GM18502 (cell line): ENCODE data around the gene PGS1.

Experiments used
- ATAC-seq: cut with Tn5 transposase; IDR thresholded peaks from one replicate; pipeline ENCODE4 v1.9.1; 2021; ENCODE audit warnings: mild to moderate bottlenecking; ENCODE audit not compliant: unreplicated experiment, poor library complexity

The PGS1 gene

DNA sequence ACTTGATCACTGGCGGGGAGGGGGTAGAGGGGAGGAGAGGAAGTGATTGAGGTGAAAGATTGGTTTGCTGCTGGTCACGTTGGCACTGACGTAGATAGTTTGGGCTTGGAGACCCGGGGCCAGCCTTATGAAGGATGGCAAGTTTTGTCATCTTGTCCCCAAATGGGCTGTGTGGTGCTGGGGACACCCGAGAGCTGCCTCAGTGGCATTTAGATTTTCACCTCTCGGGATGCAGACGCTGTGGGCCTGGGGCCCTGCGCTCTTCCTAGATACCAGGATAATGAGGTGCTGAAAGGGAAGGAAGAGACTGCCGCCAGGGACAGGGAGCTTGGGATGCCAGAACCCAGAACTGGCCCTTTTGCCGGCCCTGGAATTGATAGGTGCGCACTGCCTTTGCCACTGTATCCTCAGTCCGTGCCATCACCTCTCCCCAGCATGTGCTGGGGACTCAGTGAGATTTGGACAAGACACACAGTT, 17.2 kb upstream of the PGS1 start:
- no peak for ATAC-seq

GRCh38 chr17:78362232-78362631, 16.2 kb upstream of the PGS1 start:
- no peak for ATAC-seq

- no peak for ATAC-seq
Measured at GRCh38 chr17:78362671-78363070, 15.8 kb upstream of the PGS1 start.

DNA sequence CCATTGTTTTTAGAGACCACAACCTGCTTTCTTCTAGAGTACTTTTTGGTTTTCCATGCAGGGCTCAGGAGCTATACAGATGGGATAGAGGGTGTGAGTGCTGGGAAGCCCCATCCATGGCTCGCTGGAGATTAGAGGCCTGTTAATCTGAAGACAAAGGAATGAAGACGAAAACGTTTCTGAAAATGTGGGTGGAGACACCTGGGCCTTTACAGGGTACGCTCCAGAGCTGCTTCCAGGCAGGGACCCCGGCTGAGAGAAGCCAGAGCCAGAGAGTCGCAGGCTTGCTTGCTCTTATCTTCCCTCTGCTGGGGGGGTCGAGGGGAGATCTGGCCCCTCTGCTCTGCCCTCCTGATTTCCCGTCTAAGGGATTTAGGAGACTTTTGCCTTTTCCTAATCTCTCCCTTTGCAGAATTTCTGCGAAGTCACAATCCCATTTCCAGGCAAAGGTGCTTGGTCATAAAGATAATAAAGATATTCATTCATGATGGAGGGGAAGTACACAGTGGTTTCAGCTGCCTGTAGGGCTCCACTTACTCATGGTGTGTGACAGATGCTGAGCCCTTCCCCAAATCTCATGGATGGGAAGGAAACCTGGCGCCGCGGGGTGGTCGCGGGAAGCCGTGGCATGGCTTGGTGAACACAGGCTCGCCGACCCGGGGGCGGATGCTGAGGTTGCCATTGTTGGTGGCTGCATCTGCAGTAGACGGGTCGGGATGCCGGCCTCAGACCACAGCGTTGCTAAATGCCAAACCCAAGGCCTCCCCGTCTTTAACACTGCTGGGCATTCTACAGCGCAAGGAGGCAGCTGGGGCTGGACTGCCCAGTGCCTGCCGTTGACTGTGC, 13.8 kb upstream of the PGS1 start:
- ATAC-seq, result no peak

DNA sequence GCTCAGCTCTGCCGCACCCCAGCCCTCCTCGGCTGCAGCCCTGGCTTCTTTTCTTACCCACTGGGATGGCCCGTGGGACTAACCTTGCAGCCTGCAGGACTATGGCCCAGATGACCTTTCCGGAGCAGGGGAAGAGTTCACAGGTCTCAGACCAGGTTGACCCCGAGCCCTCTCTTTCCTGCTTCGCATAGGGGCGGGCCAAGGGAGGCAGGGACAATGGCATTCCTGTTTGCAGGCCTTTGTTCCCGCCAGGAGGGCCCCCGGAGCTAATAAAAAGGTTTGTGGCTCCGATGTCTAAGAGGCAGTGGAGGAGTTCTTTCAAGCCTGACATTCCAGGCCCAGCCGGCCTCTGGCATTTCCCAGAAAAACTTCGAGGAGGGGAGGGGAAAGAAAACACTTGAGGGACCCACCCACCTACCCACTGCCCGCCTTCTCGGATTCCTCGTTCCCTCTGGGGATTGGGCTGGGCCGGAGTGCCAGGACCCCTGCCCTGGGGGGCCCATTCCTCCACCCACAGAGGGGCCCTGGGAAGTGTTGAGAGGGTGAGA, 12.8 kb upstream of the PGS1 start:
- ATAC-seq, result no peak

- no peak for ATAC-seq
Measured at GRCh38 chr17:78366109-78366848, 12.2 kb upstream of the PGS1 start.

GRCh38 chr17:78367193-78367592, 11.3 kb upstream of the PGS1 start:
- no peak for ATAC-seq

DNA sequence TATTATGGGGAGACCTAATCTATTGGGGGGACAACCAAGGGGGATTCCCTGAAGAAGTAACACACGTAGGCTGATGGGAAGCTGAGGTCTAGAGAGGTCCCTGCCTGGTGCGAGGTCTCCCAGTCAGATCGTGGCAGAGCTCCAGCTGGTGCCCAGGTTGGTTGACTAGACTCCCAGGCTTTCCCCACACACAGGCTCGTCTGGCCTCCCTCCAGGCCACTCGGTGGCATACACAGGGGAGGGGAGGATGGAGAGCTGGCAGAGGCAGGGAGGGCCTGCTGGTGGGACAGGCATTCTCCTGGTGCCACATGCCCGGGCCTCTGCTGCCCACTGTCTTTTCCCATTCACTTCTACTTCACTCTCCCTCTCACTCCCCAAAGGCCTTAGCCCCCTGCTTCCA, 10.1 kb upstream of the PGS1 start:
- no peak for ATAC-seq

- ATAC-seq, result no peak
Measured at GRCh38 chr17:78368854-78369495, 9.5 kb upstream of the PGS1 start.

DNA sequence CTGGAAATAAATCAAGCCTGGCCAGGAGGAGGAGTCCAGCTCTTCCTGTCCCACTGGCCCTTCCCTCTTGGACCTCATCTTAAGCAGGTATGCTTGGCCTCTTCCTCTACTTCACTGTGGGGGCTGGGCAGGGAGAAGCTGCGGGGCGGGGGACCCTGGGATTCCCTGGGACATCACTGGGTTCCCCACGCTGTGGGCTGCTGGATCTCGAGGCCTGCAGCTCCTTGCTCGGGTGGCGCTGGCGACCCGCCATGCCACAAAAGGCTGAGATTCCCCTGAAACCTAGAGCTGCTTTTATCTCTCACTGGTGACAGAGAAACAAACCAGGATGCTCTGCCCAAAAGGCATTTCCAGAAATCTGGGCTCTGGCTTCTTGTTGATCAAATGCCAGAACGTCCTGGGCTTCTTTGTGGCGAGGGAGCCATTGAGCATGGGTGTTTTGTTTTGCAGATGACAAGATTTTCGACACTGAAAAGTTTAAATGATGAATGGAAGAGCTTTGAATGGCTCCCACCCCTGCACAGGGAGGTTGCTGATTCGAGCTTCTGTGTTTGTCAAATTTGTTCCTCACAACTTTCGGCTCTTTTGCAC, 8.6 kb upstream of the PGS1 start:
- ATAC-seq, result no peak

- no peak for ATAC-seq
Measured at GRCh38 chr17:78371056-78371455, 7.4 kb upstream of the PGS1 start.

DNA sequence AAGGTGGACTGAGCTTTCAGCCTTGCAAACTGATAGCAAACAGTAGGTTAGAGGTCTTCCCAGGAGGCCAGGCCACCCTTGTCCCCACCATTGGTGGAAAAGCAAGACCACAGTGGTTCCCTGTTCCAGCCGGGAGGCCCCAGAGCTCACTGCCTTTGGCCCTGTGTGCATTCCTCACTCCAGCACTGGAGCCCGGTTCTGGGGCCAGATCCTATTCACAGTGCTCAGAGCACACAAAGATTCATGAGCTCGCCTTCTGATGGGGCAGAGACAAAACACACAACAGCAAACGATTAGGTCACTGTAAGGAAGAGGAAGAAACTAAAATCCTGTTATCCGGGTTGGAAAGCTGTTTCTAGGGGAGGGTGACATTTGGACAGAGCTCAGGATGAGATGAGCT, 5.6 kb upstream of the PGS1 start:
- no peak for ATAC-seq

DNA sequence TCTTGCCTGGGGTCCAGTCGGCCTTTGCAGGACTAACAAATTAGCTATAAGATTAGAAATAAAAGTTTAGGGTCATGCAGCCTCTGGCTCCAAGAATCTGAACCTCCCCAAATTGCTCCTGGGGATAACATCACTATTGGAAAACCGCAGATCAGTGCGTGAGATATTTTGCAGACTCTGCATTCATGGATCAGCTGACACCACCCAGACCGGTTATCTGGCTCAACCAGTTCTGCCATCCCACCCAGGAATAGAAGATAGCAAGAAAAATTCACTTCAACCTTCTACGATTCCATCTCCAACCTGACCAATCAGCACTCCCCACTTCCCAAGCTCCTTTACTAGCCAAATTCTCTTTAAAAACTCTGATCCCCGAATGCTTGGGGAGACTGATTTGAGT, 4.3 kb upstream of the PGS1 start:
- ATAC-seq, result no peak

DNA sequence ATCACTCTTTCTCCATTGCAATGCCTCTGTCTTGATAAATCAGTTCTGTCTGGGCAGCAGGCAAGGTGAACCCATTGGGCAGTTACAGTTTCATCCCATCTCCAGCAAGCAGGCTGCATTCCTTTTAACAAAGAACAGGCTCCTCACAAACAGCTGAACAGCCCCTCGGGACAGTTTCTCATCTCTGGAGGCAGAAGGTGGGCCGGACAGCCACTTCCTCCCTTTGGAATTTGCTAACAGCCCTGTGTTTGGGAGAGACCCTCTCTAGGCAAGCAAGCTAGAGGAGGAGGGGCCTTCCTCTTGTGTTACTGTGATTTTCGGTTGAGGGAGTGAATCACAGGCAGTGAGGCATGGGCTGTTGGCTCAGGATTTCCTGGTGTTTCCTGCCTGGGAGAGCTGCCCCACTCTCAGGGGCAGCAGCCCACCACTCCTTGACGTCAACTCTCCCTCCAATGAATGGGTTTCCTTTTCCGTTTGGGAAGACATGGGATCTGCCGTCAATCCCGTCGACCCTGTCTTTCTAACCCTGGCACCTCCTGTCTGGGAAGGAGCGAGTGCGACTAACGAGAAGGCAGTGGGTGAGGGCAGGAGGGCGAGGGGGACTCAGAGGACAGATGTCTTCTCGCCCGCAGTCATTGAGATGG, 3.7 kb upstream of the PGS1 start:
- no peak for ATAC-seq

- no peak for ATAC-seq
Measured at GRCh38 chr17:78375401-78376151, 2.9 kb upstream of the PGS1 start.

DNA sequence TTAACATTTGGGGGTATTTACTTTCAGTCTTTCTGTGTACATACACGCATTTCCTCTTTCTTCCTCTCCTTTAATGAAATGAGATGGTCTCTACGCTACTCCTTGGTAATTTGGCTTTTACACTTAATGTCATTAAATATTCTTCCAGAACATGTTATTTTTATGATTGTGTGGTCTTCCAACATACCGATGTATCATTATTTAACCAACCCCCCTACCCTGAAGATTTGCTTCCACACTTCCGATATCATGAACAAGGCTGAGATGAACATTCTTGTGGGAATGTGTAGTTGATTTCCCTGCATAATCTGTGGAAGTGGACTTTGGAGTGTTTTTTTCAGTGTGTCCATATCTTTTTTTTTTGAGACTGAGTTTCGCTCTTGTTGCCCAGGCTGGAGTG, 2.3 kb upstream of the PGS1 start:
- ATAC-seq, result no peak

DNA sequence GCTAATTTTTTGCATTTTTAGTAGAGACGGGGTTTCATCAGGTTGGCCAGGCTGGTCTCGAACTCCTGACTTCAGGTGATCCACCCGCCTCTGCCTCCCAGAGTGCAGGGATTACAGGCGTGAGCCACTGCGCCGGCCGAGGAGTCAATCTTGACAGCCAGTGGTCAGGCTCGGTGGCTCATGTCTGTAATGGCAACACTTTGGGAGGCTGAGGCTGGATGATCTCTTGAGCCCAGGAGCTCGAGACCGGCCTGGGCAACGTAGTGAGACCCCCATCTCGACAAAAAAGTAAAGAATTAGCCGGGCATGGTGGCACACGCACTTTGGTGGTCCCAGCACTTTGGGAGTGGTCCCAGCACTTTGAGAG, 608 bp upstream of the PGS1 start:
- ATAC-seq, result no peak

GRCh38 chr17:78379131-78379491, 662 bp downstream of the PGS1 start:
- no peak for ATAC-seq

GRCh38 chr17:78380370-78380769, 1.9 kb downstream of the PGS1 start:
- ATAC-seq, result no peak
